HG03442 (cell line): ENCODE data around the gene LTF.

Experiments used
- ATAC-seq: cut with Tn5 transposase; IDR thresholded peaks from one replicate; pipeline ENCODE4 v1.9.1; 2021; ENCODE audit warnings: mild to moderate bottlenecking, moderate library complexity; ENCODE audit not compliant: unreplicated experiment

The LTF gene

DNA sequence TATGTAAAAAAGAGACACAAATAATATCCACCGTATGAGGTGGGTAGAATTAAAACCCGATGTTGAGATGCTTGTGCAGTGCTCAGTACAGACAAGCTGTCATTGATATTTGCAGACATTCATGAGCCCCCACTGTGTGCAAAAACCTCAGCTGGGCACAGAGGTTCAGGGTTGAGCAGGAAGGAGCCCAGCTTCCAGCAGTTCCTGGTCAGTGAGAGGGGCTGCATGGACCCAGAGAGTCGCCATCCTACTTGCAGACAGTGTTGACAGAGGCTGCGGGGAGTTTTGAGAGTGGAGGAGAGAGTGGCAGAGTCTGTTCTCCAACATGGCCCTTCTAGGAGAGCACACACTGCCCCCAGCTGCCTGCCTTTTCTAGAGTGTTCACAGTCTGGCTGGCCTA, 6.1 kb upstream of the LTF start:
- no peak for ATAC-seq

DNA sequence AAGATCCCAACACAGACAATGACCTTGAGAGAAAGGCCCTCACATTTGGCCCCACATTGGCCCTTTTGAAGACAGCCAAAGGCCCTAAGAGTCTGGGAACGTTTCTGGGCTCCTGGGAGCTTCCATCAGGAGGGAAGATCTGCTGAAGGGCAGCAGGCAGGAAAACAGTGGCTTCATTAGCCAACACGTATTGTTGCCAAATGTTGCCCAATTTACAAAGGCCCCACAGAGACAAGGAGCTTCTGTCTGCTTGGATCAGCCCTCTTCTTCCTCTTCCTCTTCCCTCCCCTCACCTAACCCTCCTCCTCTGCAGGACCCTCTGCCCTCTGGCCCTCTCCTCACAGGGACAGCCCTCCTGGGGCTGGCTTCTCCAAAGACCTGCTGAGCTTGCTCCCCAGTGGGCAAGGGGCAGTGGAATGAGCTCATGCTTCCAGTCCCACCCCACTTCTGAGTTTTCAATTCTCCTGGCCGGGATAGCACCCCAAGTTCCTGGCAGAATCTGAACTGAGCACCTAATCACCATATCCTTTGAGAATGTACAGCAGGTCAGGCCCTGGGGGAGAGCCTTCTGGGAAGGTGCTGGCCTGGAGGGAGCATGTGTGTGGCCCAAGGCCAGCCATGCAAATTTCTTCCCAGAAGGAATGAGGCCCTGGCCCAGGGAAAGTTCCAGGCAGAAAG, 5.1 kb upstream of the LTF start:
- ATAC-seq, result no peak

- no peak for ATAC-seq
These were observed 4.3 kb upstream of the LTF start for GRCh38 chr3:46468753-46469600.

DNA sequence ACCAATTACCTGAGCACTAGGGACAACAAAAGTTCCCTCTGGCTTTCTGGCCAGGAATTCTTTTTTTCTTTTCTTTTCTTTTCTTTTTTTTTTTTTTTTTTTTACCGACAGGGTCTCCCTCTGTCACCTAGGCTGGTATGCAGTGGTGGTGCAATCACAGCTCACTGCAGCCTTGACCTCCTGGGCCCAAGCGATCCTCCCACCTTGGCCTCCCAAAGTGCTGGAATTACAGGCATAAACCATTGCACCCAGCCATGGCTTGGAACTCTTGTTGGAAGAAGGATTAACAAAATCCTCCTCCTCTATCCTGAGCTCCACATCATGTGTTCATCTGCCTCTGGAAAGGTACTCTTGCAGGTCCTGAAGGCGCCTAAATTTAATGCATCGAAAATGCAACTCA, 2.9 kb upstream of the LTF start:
- ATAC-seq, result no peak

DNA sequence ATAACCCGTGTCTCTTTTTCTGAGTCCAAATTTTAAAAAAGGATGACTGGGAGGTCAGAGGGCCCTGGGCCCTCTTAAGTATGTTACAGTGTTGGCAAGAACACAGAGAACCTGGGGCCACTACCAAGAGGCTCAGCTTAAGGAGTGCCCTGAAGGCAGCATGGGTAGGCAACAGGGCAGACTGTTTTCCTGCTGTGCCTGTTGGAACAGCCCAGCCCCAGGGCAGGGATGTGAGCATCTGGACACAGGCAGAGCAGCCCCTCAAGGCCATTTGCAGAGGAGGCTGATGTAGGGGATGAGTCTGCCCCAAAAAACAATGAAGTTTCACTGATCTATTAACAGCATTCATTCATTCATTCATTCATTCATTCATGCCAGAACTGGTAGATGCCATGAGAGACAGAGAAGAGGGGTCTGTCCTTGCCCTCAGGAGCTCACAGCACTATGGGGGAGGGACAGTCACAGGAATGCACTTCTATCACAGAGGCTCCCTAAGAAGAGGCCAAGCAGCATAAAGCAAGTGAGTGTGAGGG, 2.2 kb upstream of the LTF start:
- ATAC-seq, result no peak

DNA sequence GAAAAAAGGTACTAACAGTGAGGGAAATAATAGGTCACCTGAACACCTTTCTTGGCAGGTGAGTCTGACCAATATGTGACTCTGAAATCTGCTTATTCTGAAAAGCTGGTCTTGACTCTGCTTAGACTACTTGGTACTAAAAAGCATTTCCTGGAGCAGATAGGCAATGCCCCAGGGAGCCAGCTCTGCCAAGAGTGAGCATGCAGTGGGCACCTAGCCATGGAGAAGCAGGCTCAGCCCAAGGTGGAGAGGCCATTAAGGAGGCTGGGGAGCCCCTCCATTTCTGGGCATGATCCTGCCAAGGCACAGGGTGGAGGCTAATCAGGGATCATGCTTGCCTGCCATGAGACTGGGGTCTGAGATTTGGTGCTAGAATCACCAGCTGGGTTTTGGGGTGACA, 1.6 kb upstream of the LTF start:
- no peak for ATAC-seq

- ATAC-seq, result no peak
These were observed 453 bp upstream of the LTF start for GRCh38 chr3:46465196-46465520.

- ATAC-seq, result no peak
These were observed 850 bp downstream of the LTF start for GRCh38 chr3:46463868-46464241.

DNA sequence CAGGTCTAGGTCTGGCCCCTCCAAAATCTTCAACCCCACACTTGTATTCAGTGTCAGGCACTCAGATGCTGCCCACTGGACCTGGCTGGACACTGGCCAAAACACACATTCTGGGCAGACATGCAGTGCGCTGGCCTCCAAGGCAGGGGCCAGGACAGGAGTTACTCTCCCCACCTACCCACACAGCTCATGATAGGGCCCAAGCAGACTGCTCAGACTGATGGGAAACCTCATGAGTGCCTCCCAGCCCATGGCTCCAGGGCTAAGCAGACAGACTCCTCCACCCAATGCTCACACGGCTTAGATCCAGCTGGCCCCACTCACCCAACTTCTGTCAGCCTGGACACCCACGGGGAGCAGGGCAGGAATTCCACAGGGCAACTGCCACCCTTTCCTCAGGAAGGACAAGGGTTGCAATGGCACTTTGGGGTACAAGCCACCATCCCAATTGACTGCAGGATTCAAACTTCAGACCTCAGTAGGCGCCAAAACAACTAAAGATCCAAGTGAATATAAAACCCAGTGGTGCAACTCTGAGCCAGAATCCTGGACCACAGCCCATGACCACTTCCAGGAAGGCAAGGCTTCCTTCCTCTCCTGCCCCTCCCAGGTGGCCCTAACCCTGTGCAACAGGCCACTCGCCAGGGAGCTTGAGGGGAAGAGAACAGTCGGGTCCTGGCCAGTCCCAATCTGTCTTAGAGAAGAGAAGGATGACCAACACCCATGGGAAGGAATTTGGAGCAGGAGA, 1.4 kb downstream of the LTF start:
- no peak for ATAC-seq

GRCh38 chr3:46462511-46462910, 2.2 kb downstream of the LTF start:
- ATAC-seq, result no peak

DNA sequence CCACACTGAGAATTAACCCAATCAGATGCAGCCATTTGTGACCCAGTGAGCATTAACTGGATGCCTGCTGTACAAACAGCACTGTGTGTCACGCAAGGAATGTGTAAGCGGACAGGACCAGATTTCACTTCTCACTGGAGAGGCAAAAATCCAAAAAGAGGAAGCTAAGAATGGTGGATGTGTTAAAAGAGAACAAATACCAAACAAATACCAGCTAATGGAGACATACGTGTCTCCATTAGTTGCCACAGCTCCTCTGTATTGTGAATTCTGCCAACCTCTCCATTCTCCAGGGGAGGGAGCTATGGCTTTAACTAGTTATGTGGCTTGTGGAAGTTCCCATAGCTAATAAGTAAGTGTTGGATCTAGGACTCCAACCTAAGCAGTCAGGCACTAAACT, 2.6 kb downstream of the LTF start:
- no peak for ATAC-seq

GRCh38 chr3:46460051-46460450, 4.7 kb downstream of the LTF start:
- ATAC-seq, result no peak

DNA sequence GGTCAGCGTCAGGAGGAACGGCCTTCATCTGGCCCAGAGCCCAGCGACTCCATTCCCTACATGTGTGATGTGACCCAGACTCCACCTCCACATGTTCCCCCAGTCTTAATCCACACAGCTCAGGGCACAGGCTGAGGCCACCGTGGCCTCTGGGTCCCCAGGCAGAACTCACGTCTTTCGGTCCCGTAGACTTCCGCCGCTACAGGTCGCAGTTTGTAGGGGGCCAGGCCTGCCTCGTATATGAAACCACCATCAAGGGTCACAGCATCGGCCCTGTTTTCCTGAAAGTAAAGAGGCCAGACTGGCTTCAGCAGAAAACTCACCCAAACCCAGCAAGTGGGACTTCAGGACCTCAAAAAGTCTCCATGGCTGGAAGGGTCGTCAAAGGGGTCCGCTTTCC, 8.6 kb downstream of the LTF start:
- ATAC-seq, result no peak

DNA sequence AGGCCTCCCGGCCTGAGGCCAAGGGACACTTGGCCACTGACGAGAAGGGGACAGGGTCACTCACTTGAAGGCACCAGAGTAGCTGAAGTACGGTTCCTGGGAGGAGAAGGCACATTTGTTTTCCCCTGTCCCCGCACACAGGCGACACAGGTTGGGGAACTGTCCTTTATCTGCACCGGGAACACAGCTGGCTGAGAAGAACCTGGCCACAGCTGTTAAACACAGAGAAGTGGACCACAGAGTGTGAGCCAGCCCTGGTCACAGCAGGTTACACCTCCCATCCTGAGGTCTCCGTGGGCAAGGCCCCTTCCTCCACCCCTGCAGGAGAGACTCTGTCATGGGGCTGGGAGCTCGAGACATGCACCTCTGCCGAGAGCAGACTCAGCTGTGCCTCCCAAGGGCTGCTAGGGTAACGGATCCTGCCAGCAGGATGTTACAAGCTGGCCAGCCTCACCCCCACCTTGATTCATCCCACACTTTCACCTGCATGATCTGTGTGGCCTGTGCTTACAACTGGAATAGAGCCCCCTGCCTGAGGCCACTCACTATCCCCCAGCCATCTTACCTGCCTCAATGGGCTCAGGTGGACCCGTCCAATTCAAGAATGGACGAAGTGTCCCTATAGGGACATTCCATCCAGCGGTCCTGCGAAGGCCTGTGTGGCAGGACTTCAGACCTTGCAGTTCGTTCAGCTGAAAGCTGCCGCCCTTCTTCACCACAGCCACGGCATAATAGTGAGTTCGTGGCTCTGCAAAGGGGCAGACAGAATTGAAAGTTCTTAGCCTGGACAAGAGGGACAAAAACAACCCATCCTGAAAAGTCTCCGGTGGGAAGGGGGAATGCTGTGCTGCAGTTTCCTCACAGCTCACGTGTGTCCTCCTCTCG, 9.2 kb downstream of the LTF start:
- no peak for ATAC-seq

- ATAC-seq, result no peak
These were observed 10.1 kb downstream of the LTF start for GRCh38 chr3:46454606-46455005.

DNA sequence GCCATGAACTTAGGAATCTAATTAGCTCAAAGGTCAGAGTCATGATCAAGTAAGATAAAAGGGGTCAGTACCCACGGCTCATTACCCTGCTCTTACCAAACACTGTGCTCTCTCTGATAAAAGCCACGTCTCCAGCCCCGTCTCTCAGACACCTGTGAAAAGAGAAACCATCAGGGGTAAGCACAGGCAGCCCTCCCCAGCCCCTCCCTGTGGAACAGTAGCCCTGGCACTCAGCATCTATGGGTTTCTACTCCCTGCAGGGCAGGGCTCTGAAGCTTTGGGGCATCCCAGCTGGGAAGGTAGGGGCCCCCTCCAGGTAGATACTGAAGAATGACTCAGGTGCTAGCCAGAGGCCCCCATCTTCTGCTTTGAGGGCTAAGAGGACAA, 10.5 kb downstream of the LTF start:
- no peak for ATAC-seq

- ATAC-seq, result no peak
These were observed 11.0 kb downstream of the LTF start for GRCh38 chr3:46453526-46454208.

DNA sequence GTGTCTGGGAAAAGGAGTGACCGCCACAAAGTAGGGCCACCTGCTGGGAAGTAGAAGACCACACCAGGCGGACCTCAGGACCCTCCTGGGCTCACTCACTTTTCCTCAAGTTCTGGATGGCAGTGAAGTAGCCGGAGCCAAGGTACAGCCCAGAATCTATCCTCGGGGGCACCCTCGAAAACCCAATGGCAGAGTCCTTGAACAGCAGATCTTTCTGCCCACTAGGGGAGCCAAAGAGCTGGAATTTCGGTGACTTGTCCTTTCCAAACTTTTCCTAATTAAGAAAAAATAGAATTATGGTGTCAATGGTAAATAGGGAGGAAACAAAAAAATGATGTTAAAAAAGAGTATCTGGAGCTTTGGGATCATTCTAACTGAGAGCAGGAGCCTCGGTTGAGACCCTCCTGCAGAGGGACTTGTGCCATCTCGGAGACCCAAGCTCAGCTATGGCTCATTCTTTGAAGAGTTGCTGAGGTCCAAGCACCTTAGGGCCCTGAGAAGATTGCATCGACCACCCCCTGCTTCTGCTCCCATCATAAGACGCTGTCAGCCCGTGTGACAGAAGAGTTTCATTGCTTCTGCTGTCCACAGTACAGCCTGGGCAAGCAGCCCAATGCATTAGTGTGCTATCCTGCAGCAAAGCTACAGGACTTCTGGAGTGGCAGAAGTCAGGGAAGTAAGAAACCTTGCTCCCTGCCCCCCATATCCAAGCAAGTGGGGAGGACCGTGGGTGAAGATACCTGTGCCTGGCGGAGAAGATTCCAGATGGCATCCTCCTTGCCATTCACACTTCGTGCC, 14.8 kb downstream of the LTF start:
- ATAC-seq, result no peak

GRCh38 chr3:46448721-46449120, 16.0 kb downstream of the LTF start:
- no peak for ATAC-seq
